PC-9 (cell line): Measurements from ENCODE around the gene SLC25A45.

Source experiments
- CTCF ChIP-seq: fragments of 200-600 bp; sonication (generic); conservative IDR thresholded peaks from 2 replicates; pipeline ENCODE4 v1.6.1; 2017; ENCODE audit warnings: mixed run types, antibody characterized with exemption, mild to moderate bottlenecking, moderate library complexity
- EZH2 ChIP-seq: fragments of 200-600 bp; sonication (generic); IDR thresholded peaks from 2 replicates; pipeline ENCODE4 v1.8.0; 2017; ENCODE audit warnings: antibody characterized with exemption, low read depth

- TF ChIP-seq CTCF = no peak
- no peak for TF ChIP-seq EZH2
These were observed 3.4 kb downstream of the SLC25A45 start for GRCh38 chr11:65378928-65379638.
